NCI-H82 treated with DMSO at 0.1 percent for 48 hours (cell line): ENCODE measurements around the gene CTPS1.

Experiments used
- DNase-seq: peaks from one replicate; lab custom pipeline; 2025; ENCODE audit not compliant: unreplicated experiment; lab: John Stamatoyannopoulos, UW

CTPS1 gene

DNA sequence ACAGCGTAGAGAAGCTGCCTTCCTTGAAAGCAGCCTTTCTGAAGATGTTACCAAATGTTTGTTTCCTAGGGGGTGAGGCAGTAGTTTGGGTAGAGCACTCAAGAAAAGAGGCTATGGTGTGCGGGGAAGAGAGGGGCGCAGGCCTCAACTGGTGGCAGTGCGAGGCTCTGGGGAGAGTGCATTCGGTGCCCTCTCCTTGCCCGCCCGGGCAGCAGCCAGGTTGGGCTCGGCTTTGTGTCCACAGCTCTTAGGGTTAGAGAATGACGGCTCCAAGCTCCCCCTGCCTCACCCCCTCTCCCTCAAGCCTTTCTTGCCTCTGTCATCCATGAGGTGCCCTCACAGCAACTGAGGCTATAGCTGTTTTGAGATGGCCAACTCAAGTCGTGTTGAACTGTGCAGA, 42.9 kb downstream of the CTPS1 start:
- no peak for DNase-seq

- no peak for DNase-seq
Measured at GRCh38 chr1:41023279-41023990, 43.9 kb downstream of the CTPS1 start.

DNA sequence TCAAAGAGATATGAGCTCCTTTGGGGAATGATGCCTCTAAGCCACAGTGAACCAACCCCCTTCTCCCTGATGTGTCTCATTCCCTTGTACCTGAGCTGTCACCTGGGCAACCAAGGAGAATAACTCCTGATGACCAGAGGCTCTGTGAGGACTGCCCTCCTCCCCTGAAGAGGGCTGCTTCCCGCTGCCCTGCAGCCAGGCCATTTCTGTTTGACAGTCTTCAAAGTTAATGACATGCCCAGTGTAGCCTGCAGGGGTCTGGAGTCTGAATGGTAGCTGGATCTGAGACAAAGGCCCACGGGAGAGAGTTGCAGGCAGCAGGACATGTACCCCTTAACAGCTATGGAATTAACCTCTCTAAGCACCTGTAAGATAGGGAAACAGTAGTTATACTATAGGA, 45.5 kb downstream of the CTPS1 start:
- no peak for DNase-seq

DNA sequence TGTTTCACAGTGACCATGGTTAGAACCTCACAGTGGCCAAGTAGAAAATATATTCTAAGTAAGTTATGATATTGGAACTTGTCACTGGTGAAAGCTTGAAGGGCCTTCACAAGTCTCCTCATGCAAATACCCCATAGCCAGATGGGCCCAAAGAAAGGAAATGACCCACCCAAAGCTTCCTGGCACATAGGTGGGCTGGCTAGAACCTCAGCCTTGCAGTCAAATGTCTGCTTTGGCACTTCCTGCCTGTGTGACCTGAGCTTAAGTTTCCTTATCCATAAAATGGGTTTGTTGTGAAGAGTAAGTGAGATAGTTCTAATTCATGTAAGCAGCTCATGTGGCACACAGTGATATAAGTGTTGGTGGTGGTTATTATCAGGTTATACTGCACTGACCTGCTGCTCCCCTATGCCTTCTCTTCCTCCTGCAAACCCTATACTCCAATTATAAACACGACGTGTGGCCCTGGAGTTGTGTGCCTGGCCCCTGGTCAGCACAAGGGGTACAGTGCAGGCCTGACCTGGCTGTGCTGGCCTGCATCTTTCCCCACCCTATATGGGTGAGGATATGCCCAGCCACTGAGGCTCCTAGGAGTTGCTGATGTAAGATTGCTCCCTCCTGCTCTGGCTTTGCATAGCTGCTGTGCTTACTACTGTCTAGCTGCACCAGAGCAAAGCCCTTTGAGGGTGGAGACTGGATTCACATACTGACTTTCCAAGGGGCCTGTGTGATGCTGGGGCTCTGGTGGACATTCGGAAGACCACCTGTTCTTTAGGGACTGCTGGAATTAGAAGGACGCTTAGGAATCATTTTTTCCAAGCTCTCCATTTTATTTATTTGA, 46.7 kb downstream of the CTPS1 start:
- no peak for DNase-seq

GRCh38 chr1:41028034-41028642, 48.6 kb downstream of the CTPS1 start:
- no peak for DNase-seq

DNA sequence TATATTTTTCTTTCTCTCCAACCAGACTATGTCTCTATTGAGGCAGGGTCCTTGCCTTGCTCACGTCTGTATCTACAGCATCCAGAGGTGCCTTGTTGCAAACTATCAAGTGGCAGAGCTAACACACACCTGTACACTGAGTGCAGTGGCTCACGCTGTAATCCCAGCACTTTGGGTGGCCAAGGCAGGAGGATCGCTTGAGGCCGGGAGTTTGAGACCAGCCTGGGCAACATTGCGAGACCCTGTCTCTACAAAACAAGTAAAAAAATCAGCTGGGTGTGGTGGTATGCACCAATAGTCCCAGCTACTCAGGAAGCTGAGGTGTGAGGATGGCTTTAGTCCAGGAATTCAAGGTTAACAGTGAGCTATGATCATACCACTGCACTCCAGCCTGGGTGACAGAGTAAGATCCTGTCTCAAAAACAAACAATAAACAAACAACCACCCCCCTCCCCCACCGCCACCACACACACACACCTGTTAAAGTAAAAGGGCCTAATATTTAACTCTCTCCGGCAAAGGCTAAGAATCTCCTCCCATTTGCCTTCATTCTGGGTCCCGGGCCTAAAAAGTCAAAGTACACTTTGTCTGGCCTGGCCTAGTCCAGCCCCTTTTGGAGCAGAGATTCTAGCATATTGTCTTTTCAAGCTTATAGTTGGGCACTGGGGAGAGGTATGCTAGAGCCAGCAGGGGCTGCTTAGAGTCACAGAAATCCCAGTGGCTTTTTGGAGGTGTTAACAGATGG, 51.5 kb downstream of the CTPS1 start:
- no peak for DNase-seq

GRCh38 chr1:41032147-41032546, 52.7 kb downstream of the CTPS1 start:
- no peak for DNase-seq

DNA sequence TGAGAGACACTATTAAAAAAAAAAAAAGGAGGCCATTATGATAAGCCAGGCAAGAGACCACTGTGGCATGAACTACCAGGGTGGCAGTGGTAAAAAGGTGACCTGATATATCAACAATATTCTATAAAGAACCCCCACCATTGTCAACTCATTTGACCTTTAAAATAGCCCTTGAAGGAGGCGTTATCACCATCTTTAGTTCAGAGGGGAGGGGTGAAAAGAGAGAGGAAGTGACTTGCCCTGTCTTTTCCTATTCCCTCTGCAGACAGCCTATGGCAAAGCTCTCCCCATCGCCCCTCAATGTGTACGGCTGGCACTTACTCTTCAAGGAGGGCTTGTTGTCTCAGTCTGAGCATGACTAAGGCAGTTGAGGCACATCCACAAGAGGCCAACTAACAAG, 53.8 kb downstream of the CTPS1 start:
- DNase-seq: no peak

DNA sequence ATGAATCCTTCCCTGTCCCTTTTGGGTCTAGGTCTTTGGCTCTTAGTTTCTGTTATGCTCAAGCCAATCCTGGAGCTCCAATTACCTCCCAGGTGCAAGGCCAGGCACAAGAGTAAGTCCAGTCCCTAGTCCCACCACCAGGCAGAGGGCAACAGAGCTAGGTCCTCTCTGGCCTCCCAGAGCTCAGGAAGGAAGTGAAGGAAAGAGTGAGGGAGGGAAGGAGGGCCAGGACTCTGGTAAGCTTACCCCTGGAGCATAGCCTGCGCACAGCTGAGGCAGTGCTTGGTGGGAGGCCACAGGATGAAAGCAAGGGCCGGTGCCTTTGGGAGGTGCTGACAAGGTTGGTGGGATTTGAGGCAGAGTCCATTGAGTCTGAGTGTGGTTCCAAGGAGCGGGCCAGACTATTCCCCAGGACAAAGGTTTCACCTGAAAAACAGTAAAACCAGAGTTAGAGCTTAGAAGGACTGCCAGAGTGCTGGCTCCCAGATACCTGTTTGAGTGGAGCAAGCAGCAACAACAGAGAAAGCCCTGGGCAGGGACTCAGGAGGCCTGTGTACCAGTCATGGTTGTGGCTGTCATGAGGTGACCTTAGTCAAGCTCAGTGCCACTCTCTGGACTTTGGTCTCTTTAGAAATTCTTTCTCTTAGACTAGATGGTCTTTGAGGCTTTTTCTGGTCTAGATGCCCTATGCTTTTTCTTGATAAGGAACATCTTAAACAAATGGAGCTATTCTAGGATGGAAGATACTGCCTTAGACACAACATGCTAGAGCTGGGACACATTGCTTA, 57.8 kb downstream of the CTPS1 start:
- DNase-seq: no peak

DNA sequence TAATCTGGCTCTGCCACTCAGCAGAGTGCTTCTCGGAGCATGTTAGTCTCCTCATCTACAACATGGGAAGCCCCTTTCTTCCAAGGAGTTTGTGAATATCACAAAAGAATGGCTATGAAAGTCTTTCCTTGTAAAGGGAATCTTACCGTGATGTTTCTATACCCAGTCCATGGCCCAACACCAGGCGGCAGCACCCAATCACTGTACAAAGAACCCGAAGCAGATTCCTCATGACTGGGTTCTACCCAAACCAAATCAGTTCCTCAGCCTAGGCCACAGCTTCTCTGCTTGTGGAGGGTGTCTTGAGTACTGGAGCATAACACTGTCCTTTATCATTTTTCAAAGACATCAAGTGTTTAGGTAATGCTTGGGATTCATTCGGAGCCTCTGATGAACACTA, 58.6 kb downstream of the CTPS1 start:
- no peak for DNase-seq

- DNase-seq: no peak
Measured at GRCh38 chr1:41041614-41042270, 62.2 kb downstream of the CTPS1 start.

DNA sequence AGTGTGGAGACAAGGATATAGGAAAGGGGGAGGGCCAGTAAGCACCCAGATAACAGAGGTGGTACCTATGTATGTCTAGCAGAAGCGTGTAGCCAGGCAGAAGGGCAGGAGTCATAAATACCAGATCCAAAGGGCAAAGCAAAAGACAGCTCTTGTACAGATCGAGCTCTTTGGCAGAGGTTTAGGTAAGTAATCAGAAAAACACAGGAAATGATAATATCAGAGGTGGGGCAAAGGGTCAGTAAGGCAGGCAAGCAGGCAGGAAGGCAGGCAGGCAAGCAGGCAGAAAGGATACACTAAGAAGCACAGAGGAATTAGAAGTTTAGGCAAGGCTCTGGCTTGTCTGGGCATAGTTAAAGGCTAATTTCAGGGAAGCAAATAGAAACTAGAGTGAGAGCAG, 64.7 kb downstream of the CTPS1 start:
- DNase-seq: no peak

DNA sequence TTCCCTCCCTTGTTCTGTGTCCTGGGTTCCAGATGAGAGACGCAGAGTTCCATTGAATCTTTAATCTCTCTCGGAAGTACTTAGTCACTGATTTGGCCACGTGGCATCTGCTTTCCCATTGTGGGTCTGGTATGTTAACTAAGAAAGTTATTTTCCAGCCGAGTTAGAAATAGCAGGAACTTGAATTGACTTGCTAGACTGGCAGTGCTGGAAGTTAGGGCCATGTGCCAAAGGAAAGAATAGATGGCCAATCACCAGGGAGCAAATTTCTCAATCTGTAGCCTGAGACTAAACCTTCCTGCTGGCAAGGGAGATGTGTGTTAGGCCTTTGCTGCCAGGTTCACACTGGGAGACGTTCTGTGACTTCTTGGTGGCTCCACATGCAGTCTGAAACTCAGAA, 66.2 kb downstream of the CTPS1 start:
- DNase-seq: no peak

DNA sequence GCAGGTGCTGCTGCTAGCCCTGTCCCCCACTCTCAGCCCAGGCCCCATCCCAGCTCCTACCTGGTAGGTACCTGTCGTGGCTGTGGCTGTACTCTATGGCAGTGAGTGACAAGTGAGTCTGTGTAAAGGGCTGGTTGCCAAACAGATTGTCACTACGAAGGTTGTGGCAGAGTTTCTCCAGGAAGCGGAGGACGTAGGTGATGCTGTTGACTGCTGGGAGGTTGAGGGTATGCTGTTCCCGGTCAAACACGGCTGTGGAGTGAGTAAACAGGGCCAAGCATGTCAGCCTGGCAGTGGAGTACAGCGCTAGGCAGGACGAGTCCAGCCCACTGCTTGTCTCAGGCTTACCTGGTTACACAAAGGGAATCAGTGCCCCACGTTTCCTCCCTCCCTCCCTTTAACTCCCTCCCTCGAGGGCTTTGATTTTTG, 66.9 kb downstream of the CTPS1 start:
- DNase-seq: no peak

- DNase-seq: no peak
Measured at GRCh38 chr1:41048540-41048939, 69.0 kb downstream of the CTPS1 start.

DNA sequence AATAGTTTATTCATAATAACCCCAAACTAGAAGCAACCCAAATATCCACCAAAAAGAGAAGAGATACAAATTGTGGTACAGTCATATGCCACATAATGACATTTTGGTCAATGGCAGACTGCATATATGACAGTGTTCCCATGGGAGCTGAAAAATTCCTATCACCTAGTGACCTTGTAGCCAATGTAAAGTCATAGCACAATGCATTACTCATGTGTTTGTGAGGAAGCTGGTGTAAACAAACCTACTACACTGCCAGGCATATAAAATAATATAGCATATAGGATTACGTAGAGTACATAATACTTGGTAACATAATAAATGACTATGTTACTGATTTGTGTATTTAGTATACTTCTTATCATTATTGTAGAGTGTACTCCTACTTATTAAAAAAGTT, 71.5 kb downstream of the CTPS1 start:
- DNase-seq: no peak

DNA sequence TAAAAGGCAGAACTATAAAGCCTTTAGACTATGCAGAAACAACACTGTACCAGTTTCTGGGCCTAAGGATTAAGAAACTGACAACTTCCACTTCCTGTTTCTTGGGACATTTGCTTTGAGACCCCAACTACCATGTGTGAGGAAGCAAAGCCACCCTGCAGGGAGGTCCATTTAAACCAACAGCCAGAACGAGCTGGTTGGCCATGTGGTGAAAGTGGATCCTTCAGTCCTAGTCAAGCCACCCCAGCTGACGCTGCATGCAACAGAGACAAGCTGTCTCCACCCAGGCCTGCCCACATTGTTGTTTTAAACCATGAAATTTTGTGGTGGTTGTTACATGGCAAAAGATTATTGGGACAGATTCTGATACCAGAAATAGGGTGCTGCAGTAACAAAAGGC, 73.8 kb downstream of the CTPS1 start:
- DNase-seq: no peak

DNA sequence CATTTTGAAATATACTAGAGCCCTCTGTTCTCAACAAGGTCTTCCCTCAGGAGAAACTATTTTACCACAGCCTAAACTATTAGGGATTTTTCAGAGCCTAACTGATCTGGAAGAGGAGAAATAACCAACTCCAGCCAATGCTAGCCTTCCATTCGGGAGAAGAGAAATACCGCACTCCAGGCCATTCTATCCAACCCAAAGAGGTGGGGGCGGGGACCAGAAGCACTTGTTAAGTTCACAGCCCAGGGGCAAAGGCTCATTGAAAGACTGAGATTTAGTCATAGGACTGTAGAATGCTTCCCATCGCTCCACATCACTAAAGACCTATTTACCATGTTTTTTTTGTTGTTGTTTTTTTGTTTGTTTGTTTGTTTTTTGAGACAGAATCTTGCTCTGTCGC, 77.4 kb downstream of the CTPS1 start:
- DNase-seq: no peak
